Endothelial cell of hepatic sinusoid (primary cell): ENCODE data around the gene WDR27.

Source experiments
- in situ Hi-C: cut with HindIII; loops from 2 replicates; pipeline ENCODE4 v1.10.0; 2017; ENCODE audit warnings: low sequenced_read_pairs

The WDR27 gene

DNA sequence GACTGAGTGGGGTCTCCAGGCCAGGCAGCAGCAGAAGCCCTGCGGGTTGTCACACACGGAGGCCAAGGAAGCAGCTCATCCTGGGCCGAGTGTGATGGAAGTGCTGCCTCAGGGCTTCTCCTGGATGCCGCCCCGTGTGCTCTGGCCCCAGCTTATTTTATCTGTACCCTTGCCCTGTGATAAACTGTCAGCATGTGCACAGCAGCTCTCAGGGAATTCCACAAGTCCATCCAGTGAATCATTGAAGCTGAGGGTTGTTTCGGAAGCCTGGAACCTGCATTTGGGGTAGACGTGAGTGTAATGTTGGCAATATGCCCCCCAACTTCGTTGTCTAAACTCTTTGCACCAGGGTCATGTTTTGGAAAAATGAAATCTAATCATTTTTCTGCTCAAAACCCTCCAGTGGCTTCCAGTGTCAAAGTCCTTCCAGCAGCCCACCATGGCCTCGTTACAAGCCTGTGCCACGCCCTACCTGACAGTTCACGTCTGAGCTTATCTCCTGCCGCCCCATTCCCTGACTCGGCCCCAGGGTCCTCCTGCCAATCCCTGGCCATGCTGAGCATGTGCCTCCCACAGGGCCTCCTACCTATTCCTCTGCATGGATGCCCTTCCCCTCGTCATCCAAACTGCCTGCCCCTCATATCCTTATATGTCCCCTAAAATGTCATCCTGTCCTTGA lies 280.1 kb downstream of the WDR27 start:
- in situ Hi-C loops = no loop called here

DNA sequence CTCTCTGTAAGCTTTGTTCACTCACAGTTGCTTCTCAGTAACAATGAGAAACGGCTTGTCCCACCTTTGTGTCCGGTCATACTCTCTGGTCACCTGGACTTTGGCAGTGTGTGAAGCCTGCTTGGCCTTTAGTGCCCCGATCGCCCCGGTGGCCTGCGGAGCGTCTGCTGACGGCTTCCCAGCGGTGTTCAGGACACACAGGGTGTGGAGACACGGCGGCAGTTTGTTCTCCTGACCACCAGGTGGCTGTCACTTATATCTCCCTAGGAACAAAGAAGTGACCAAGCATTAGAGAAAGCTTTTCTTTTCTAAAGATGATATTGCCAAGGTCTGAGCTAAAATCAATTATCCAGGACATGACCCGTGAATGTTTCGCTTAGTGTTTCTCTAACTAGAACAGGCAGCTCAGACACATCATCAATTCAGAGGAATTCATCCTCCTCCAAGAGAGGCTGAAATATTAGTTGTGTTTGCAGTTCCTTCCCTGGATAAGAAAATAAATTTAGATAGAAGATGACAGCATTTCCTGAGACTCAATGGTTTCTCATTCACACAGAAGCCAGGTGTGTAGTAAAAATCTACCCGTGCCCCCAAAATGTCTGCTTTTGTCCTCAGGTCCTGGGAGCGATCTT lies 280.8 kb downstream of the WDR27 start:
- in situ Hi-C loops = no loop called here

DNA sequence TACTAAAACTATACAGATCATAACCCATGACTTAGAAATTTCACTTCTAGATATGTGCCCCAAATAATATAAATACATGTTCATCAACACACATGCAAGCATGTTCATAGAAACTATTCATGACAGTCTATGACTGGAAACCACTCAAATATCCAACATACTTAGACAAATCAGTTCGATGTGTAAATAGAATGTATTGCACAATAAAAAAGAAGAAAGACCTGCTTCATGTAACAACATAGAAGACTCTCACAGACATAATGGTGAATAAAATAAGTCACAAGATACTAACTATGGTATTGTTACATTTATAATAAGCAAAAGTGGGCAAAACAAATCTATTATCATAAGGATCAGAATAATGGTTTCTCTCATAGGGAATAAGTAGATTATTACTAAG lies 284.7 kb downstream of the WDR27 start:
- in situ Hi-C loops = no loop called here

DNA sequence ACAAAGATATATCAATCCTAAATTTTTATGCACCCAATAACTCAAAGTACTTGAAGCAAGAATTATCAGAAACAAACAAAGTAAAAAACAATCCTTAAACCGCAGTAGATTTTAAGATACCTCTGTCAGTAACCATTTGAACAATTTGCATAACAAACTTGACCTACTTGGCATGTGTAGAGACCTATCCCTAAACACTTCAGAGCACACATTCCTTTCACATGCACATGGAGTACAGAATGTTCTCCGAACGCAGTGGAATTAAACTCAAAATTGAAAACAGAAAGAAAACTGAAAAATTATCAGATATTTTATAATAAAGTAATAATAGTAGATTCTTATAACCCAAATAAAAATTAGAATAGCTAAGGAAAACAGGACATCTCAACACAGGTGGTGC lies 285.6 kb downstream of the WDR27 start:
- in situ Hi-C loops = no loop called here

DNA sequence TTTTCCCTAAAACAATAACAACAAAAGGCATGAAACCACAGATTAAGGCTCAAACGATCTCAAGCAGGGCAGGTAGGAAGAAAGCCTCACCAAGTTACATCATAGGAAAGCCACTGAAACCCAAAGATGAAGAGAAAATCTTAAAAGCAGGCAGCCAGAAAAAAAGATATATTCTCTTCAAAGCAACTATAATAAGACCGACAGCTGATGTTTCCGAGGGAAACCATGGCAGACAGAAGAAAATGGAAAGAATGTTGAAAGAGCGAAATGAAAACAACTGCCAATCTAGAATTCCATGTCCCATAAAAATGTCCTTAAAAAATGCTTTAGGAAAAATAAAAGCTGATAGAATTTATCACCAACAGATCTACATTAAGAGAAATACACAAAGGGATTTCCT lies 286.6 kb downstream of the WDR27 start:
- in situ Hi-C loops = no loop called here

DNA sequence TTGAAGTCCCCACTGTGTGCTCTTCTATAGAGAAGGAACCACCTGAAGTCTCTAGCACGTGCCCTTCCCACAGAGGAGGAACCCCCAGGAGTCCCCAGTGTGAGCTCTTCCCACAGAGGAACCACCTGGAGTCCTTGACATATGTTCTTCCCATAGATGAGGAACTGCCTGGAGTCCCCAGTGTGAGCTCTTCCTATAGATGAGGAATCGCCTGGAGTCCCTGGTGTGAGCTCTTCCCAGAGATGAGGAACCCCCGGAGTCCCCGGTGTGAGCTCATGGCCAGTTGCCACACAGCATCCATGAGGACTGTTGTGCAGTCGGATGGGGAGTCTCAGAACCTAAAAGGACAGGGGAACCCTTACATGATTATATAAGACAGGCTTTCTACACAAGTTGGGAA lies 290.1 kb downstream of the WDR27 start:
- in situ Hi-C loops = no loop called here

DNA sequence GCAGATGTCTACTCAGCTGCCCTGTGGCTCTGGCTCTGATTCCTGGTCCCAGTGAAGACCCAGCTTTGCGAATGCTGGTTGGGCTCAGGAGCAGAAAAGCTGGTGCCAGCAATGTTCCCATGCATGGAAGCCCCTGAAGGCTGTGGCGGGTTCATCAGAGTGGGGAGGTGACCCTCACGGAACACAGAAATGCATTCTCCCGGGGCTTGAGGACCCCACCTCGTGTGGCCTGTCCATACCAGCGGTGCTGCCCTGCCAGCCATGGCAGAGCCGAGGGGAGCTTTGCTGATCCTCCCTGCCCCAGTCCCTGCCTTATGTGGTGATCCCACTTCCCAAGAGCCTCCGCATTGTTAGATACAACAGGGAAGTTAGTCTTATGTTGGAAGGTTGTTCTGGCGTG lies 290.5 kb downstream of the WDR27 start:
- in situ Hi-C loops = no loop called here

DNA sequence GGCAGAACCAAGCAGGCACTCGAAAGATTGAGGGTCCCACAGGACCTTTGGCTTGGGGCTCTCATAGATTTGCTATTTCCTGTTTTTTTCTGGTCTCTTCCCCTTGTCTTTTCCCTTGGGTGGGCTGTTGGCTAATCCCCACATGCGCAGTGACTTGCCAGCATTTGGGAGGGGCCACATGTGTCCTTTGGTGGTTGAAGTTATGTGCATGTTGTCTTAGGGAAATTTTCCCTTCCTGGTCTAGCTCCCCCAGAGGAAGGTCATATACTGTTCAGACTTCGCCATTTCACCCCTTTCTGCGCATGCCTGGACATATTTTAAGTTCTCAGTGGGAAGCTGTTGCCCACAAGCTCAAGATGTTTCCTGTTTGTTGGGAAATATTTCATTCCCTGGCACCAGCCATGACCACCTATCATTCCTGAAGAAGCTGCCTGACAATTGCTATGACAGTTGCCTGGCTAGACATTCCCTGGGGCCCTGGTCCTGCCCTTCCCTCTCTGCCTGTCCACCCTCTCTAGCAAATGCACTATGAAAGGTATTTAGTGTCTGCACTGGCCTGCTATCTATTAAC lies 292.0 kb downstream of the WDR27 start:
- in situ Hi-C loops = loop anchor here (5.0 kb wide), 1 partner anchor 68 kb away; no protein-coding TSS in a partner anchor

DNA sequence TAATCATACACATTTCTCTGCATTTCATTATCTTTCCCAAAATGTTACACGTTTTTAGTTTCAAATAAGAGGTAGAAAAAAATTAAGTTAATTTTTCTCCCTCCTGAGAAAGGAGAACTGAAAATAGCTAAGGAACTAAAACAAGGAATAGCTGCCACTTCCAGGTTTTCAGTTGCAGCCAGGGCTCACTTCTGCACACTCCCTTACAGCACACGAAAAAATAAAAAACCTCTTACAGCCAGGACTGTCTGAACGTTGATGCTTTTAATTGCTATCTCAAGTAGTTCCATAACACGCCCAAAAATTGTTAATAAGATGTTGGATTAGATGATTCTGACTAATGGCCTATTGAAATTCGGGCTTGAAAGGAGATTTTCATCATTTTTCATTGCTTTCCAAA lies 294.5 kb downstream of the WDR27 start:
- in situ Hi-C loops = loop anchor here (5.0 kb wide), 1 partner anchor 65 kb away; no protein-coding TSS in a partner anchor
